Esophagus muscularis mucosa (tissue), 4 donors: ENCODE measurements around the gene NID1.

ENCODE experiments used
- EP300 ChIP-seq: sonication (generic); formaldehyde crosslinking; IDR thresholded peaks from one replicate; pipeline ENCODE4 v1.6.1; 2017; ENCODE audit warnings: antibody characterized with exemption
- POLR2A ChIP-seq: fragments of 450-650 bp; IDR thresholded peaks from one replicate; pipeline ENCODE4 v1.6.1; 2017; ENCODE audit warnings: antibody characterized with exemption, moderate library complexity, mild to moderate bottlenecking, low read depth
- POLR2AphosphoS5 ChIP-seq, 2 donors: sonication (generic); formaldehyde crosslinking; IDR thresholded peaks; one replicate each; pipeline ENCODE4 v1.6.1; 2017; ENCODE audit warnings: antibody characterized with exemption in 2 of 2
- TF ChIP-seq, protein P1 (sequence below), 3 experiments: fragments of 200-600 bp in 2 of 3; fragments of 450-650 bp in 1 of 3; sonication (generic) in 2 of 3; IDR thresholded peaks; one replicate each; pipeline ENCODE4 v1.5.1; 2017 to 2019; ENCODE audit warnings: antibody characterized with exemption in 3 of 3, mild to moderate bottlenecking in 2 of 3, moderate library complexity in 1 of 3

DNA sequence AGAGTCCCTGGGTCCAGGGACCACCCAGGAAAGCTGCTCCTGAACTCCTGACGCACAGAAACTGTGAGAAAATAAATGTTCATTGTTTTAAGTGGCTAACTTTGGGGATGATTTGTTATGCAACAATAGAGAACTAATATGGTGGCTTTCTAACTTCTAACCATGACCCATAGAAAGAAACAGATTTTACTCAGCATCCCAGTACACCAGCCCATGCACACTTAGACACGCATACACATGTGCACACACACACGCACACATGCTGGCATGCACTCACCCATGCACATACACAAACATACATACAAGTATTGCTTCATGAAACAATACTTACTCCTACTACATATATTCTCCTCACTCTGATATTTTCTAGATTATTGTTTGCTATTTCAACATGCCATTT is 57.1 kb downstream of the NID1 start:
- TF ChIP-seq POLR2A (no peak), POLR2AphosphoS5 (IDR thresholded peaks at IDR 0.05) (no peak), EP300 (no peak)
- TF ChIP-seq, protein P1, sequence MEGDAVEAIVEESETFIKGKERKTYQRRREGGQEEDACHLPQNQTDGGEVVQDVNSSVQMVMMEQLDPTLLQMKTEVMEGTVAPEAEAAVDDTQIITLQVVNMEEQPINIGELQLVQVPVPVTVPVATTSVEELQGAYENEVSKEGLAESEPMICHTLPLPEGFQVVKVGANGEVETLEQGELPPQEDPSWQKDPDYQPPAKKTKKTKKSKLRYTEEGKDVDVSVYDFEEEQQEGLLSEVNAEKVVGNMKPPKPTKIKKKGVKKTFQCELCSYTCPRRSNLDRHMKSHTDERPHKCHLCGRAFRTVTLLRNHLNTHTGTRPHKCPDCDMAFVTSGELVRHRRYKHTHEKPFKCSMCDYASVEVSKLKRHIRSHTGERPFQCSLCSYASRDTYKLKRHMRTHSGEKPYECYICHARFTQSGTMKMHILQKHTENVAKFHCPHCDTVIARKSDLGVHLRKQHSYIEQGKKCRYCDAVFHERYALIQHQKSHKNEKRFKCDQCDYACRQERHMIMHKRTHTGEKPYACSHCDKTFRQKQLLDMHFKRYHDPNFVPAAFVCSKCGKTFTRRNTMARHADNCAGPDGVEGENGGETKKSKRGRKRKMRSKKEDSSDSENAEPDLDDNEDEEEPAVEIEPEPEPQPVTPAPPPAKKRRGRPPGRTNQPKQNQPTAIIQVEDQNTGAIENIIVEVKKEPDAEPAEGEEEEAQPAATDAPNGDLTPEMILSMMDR (IDR thresholded peaks at IDR 0.05) = no peak
